ENCODE results near the gene FGR. TPM values are rescaled to one million over a fixed set of nuclear protein-coding genes. Genes with fewer than 3 reads are reported as not detected.

The FGR gene
- total RNA-seq, 1 experiment from 2014 or later, result not detected

GRCh38 chr1:27623327-27624212, 11.4 kb downstream of the FGR start (continued):
- no peak for TF ChIP-seq CTCF (IDR thresholded peaks at IDR 0.05 in 2 of 3, conservative IDR thresholded peaks at IDR 0.05 in 1 of 3; ENCODE audit: borderline replicate concordance in 1 of 3, insufficient read depth in 1 of 3, low read depth in 2 of 3, low read length in 2 of 3)
- TF ChIP-seq ZFX (IDR thresholded peaks at IDR 0.05), result no peak

GRCh38 chr1:27622828-27623227, 12.2 kb downstream of the FGR start:
- H3K27ac ChIP-seq (ENCODE audit: low read depth, low read length), result no peak overlapping the region
- BruUV-seq (replicated peaks), result no TSS peak
- DNase-seq (ENCODE audit: low read depth, low spot score) (no peak), ATAC-seq (no peak)
- no peak overlapping the region for H3K9ac ChIP-seq (ENCODE audit: low read length)
- H3K9me3 ChIP-seq (ENCODE audit: control insufficient read depth in 1 of 2, insufficient read depth in 1 of 2, low read depth in 1 of 2, low read length in 2 of 2), result no peaks in the 10 kb centered on the region
- no peak overlapping the region for H3K4me3 ChIP-seq (replicated peaks in 1 of 2; ENCODE audit: low read depth in 1 of 2, low read length in 2 of 2)
- ChIA-PET POLR2A (no interaction called here), CTCF (no interaction called here), RAD21 (ENCODE audit: low non-redundant PET in 1 of 2, low total read pairs in 2 of 2, uncharacterized antibody in 2 of 2, unreplicated experiment in 2 of 2) (no interaction called here)
- H3K4me2 ChIP-seq (ENCODE audit: low read length), result no peak overlapping the region
- intact Hi-C loops (cut with micrococcal nuclease), result no loop called here
- peaks cover 0 to 8% of the 10 kb centered on the region in 2 experiments; a peak in 2 of 4 replicates for H3K4me1 ChIP-seq (ENCODE audit: control insufficient read depth in 1 of 2, insufficient read depth in 2 of 2, low read length in 2 of 2)
- H3K36me3 ChIP-seq (ENCODE audit: control insufficient read depth in 1 of 2, insufficient read depth in 2 of 2, low read length in 2 of 2), result no peaks in the 10 kb centered on the region
- no peak for TF ChIP-seq RAD21 (IDR thresholded peaks at IDR 0.05; ENCODE audit: low read depth)
- TF ChIP-seq TCF7L2 (IDR thresholded peaks at IDR 0.05; ENCODE audit: borderline replicate concordance, extremely low read depth, insufficient read depth, insufficient read length), result no peak
- no peak for TF ChIP-seq EGR1 (IDR thresholded peaks at IDR 0.05; ENCODE audit: low read depth)
- TF ChIP-seq YY1 (IDR thresholded peaks at IDR 0.05; ENCODE audit: extremely low read depth, insufficient replicate concordance, low read depth, low read length), result no peak
- TF ChIP-seq ZBTB33 (IDR thresholded peaks at IDR 0.05; ENCODE audit: extremely low read depth, insufficient replicate concordance, low read length), result no peak
- no peak for TF ChIP-seq MAX (IDR thresholded peaks at IDR 0.05)
- TF ChIP-seq POLR2A (IDR thresholded peaks at IDR 0.05; ENCODE audit: borderline replicate concordance, extremely low read depth, insufficient read depth, insufficient read length), result no peak
- no peak for TF ChIP-seq ATF3 (IDR thresholded peaks at IDR 0.05)
- no peak for TF ChIP-seq POLR2AphosphoS5 (IDR thresholded peaks at IDR 0.05; ENCODE audit: low read depth, low read length)
- no peak for TF ChIP-seq ELF1 (IDR thresholded peaks at IDR 0.05; ENCODE audit: borderline replicate concordance, low read depth)
- TF ChIP-seq EZH2phosphoT487 (IDR thresholded peaks at IDR 0.05; ENCODE audit: borderline replicate concordance), result no peak
- TF ChIP-seq ZNF274 (IDR thresholded peaks at IDR 0.05; ENCODE audit: low read depth, low read length), result no peak
- TF ChIP-seq SRF (IDR thresholded peaks at IDR 0.05; ENCODE audit: low read depth), result no peak
- TF ChIP-seq JUND (IDR thresholded peaks at IDR 0.05), result no peak
- no peaks in the 10 kb centered on the region for H3K9me2 ChIP-seq (ENCODE audit: insufficient read depth)
- H2AFZ ChIP-seq (ENCODE audit: low read depth, low read length, poor library complexity, severe bottlenecking), result no peak overlapping the region
- no peaks in the 10 kb centered on the region for H4K20me1 ChIP-seq (ENCODE audit: insufficient read depth)
- H3K27me3 ChIP-seq (ENCODE audit: insufficient read depth, low read length), result no peaks in the 10 kb centered on the region
- H3K79me2 ChIP-seq (ENCODE audit: insufficient read depth, low read length), result no peaks in the 10 kb centered on the region
